ENCODE measurements around the gene P2RY12. TPM values are rescaled to one million over a fixed set of nuclear protein-coding genes. Genes with fewer than 3 reads are reported as not detected.
A peak's percentile ranks its signal among the peaks of the same experiment; 100 is the strongest.

Gene P2RY12
- polyA plus RNA-seq, 4 donors: 0.54 to 2.2 (median 0.75) TPM; not detected in 1

- Histone ChIP-seq H3K36me3 (ENCODE audit: control insufficient read depth in 3 of 3, insufficient read depth in 2 of 3, low read depth in 1 of 3, low read length in 3 of 3) (no peaks in the 10 kb centered on the region), H3K9me3 (ENCODE audit: control insufficient read depth in 2 of 2, insufficient read depth in 1 of 2, low read depth in 1 of 2, low read length in 1 of 2) (no peaks in the 10 kb centered on the region), H3K27me3 (ENCODE audit: control insufficient read depth in 3 of 3, insufficient read depth in 3 of 3, low read length in 3 of 3) (no peaks in the 10 kb centered on the region), H3K4me1 (ENCODE audit: control insufficient read depth in 3 of 3, insufficient read depth in 2 of 3, low read depth in 1 of 3, low read length in 2 of 3) (no peaks in the 10 kb centered on the region), H3K4me3 (ENCODE audit: low read depth in 1 of 3, low read length in 3 of 3) (peak overlapping the region in 1 of 3 donors; percentile 9), H3K27ac (ENCODE audit: low read depth in 1 of 3, low read length in 2 of 3) (no peak overlapping the region)
- WGBS, 3 donors: 51 to 56% (median 55%) methylated on average over 10 of the region's 10 CpGs
- no peak for FAIRE-seq
- DNase-seq: no peak
Observed at GRCh38 chr3:151328298-151328995, 56.1 kb downstream of the P2RY12 start.

DNA sequence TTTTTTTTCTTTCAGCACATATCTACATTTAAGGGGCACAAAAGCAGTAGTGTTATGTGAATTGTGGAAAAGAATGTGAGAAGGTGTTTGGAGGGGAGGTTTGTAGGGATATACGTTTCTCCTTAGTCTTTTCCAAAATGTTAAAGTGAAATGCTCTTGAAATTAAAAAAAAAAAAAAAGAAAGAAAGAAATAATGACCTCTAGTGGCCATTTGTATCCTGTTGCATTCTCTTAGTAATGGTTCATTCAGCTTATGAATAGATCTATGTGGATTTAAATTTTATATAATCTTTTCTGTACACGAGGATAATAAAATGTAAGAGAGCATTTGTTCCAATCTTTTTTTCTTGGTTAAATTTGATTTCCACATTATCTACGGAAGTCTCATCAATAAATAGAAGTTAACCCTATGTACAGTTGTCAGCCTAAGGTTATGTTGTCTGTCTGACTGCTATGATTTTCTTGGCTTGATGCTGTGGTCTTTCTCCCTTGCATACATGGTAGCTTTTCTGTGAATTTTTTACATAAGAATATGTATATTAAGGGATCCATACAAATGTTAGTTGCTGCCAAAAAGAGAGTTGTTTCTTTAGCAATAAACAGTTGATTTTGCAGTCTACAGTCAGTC is 56.9 kb downstream of the P2RY12 start:
- no peak for FAIRE-seq
- no peaks in the 10 kb centered on the region for H3K36me3 ChIP-seq (ENCODE audit: control insufficient read depth in 3 of 3, insufficient read depth in 2 of 3, low read depth in 1 of 3, low read length in 3 of 3)
- H3K9me3 ChIP-seq (ENCODE audit: control insufficient read depth in 2 of 2, insufficient read depth in 1 of 2, low read depth in 1 of 2, low read length in 1 of 2): no peaks in the 10 kb centered on the region
- H3K27me3 ChIP-seq (ENCODE audit: control insufficient read depth in 3 of 3, insufficient read depth in 3 of 3, low read length in 3 of 3): no peaks in the 10 kb centered on the region
- WGBS, 3 donors: 8 to 19% (median 16%) methylated on average over 3 of the region's 3 CpGs
- DNase-seq: peak; percentile 6 to 13
- no peak overlapping the region for H3K4me3 ChIP-seq (ENCODE audit: low read depth in 1 of 3, low read length in 3 of 3)
- H3K4me1 ChIP-seq (ENCODE audit: control insufficient read depth in 3 of 3, insufficient read depth in 2 of 3, low read depth in 1 of 3, low read length in 2 of 3): no peaks in the 10 kb centered on the region
- no peak overlapping the region for H3K27ac ChIP-seq (ENCODE audit: low read depth in 1 of 3, low read length in 2 of 3)

DNA sequence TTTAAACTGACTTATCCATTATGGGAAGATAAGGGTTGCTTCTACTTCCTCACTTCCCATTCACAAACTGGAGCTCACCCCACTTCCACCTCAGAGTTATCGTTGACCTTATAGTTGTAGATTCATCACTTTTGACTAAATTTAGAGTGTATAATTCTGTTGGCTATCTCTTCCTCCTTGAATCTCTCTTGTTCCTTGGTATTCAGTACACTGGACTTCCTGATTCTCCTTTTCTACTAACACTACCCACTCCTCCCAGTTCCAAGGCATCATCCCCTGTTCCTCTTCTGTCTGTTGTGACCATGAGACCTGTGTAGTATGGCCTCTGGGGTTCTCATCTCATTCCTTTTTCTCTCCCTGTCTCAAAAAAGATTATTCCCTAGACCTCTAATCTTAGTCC is 62.0 kb downstream of the P2RY12 start:
- WGBS, 3 donors: 89 to 100% (median 100%) methylated on average over 1 of the region's 1 CpG
- DNase-seq: no peak
- FAIRE-seq: no peak
- Histone ChIP-seq H3K4me3 (ENCODE audit: low read depth in 1 of 3, low read length in 3 of 3) (no peak overlapping the region), H3K27me3 (ENCODE audit: control insufficient read depth in 3 of 3, insufficient read depth in 3 of 3, low read length in 3 of 3) (no peaks in the 10 kb centered on the region), H3K4me1 (ENCODE audit: control insufficient read depth in 3 of 3, insufficient read depth in 2 of 3, low read depth in 1 of 3, low read length in 2 of 3) (no peaks in the 10 kb centered on the region), H3K27ac (ENCODE audit: low read depth in 1 of 3, low read length in 2 of 3) (no peak overlapping the region), H3K36me3 (ENCODE audit: control insufficient read depth in 3 of 3, insufficient read depth in 2 of 3, low read depth in 1 of 3, low read length in 3 of 3) (no peaks in the 10 kb centered on the region), H3K9me3 (ENCODE audit: control insufficient read depth in 2 of 2, insufficient read depth in 1 of 2, low read depth in 1 of 2, low read length in 1 of 2) (no peaks in the 10 kb centered on the region)

GRCh38 chr3:151321526-151321925 is 63.0 kb downstream of the P2RY12 start:
- no peak overlapping the region for H3K27ac ChIP-seq (ENCODE audit: low read depth in 1 of 3, low read length in 2 of 3)
- no peak overlapping the region for H3K4me3 ChIP-seq (ENCODE audit: low read depth in 1 of 3, low read length in 3 of 3)
- H3K36me3 ChIP-seq (ENCODE audit: control insufficient read depth in 3 of 3, insufficient read depth in 2 of 3, low read depth in 1 of 3, low read length in 3 of 3): no peaks in the 10 kb centered on the region
- no peak for FAIRE-seq
- no peaks in the 10 kb centered on the region for H3K9me3 ChIP-seq (ENCODE audit: control insufficient read depth in 2 of 2, insufficient read depth in 1 of 2, low read depth in 1 of 2, low read length in 1 of 2)
- H3K27me3 ChIP-seq (ENCODE audit: control insufficient read depth in 3 of 3, insufficient read depth in 3 of 3, low read length in 3 of 3): no peaks in the 10 kb centered on the region
- DNase-seq: no peak
- no peaks in the 10 kb centered on the region for H3K4me1 ChIP-seq (ENCODE audit: control insufficient read depth in 3 of 3, insufficient read depth in 2 of 3, low read depth in 1 of 3, low read length in 2 of 3)
- 55 to 84% (median 63%) methylated on average over 1 of the region's 1 CpG for WGBS, 3 donors

DNA sequence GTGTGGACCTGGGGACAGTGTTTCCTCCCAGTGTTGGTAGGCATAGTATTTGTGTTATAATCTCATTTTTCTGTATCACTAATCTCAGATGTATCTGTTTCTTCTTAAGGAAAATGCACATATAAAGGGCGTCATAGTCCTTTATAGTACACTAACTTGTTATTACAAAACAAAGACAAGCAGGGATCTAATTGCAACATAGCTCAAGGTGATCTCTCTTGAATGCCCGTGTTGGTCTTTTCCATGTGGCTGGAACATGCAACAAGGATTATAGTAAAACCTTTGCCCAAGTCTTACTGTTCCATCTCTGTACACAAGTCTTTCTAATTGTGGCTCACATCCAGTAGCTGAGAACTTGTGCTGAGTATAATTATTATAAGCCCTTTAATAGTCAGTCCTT is 64.4 kb downstream of the P2RY12 start:
- no peak overlapping the region for H3K4me3 ChIP-seq (ENCODE audit: low read depth in 1 of 3, low read length in 3 of 3)
- H3K4me1 ChIP-seq (ENCODE audit: control insufficient read depth in 3 of 3, insufficient read depth in 2 of 3, low read depth in 1 of 3, low read length in 2 of 3): no peaks in the 10 kb centered on the region
- no peaks in the 10 kb centered on the region for H3K27me3 ChIP-seq (ENCODE audit: control insufficient read depth in 3 of 3, insufficient read depth in 3 of 3, low read length in 3 of 3)
- no peak for FAIRE-seq
- H3K27ac ChIP-seq (ENCODE audit: low read depth in 1 of 3, low read length in 2 of 3): no peak overlapping the region
- DNase-seq: no peak
- H3K36me3 ChIP-seq (ENCODE audit: control insufficient read depth in 3 of 3, insufficient read depth in 2 of 3, low read depth in 1 of 3, low read length in 3 of 3): no peaks in the 10 kb centered on the region
- no peaks in the 10 kb centered on the region for H3K9me3 ChIP-seq (ENCODE audit: control insufficient read depth in 2 of 2, insufficient read depth in 1 of 2, low read depth in 1 of 2, low read length in 1 of 2)
- 80 to 88% (median 86%) methylated on average over 2 of the region's 2 CpGs for WGBS, 3 donors

DNA sequence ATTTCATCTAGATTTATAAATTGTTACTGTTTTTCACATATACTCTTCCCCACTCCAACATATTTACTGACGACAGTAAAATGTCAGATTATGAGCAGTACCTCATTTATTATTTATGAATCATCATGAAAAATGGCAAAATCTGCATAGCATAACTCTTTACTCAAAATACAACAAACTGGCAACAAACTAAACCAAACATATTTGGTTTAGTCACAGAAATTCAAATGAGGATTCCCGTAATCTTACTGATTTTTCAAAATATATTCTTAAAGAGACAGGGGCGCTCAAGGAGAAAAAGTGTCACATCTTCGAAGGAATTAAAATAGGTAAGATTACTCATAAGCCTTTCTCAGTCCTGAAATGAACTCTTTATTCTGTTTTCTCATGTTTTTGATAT is 64.9 kb downstream of the P2RY12 start:
- Histone ChIP-seq H3K4me3 (ENCODE audit: low read depth in 1 of 3, low read length in 3 of 3) (no peak overlapping the region), H3K27ac (ENCODE audit: low read depth in 1 of 3, low read length in 2 of 3) (no peak overlapping the region), H3K9me3 (ENCODE audit: control insufficient read depth in 2 of 2, insufficient read depth in 1 of 2, low read depth in 1 of 2, low read length in 1 of 2) (no peaks in the 10 kb centered on the region), H3K27me3 (ENCODE audit: control insufficient read depth in 3 of 3, insufficient read depth in 3 of 3, low read length in 3 of 3) (no peaks in the 10 kb centered on the region), H3K36me3 (ENCODE audit: control insufficient read depth in 3 of 3, insufficient read depth in 2 of 3, low read depth in 1 of 3, low read length in 3 of 3) (no peaks in the 10 kb centered on the region), H3K4me1 (ENCODE audit: control insufficient read depth in 3 of 3, insufficient read depth in 2 of 3, low read depth in 1 of 3, low read length in 2 of 3) (no peaks in the 10 kb centered on the region)
- DNase-seq (no peak), FAIRE-seq (no peak)
- 81 to 86% (median 82%) methylated on average over 4 of the region's 4 CpGs for WGBS, 3 donors

DNA sequence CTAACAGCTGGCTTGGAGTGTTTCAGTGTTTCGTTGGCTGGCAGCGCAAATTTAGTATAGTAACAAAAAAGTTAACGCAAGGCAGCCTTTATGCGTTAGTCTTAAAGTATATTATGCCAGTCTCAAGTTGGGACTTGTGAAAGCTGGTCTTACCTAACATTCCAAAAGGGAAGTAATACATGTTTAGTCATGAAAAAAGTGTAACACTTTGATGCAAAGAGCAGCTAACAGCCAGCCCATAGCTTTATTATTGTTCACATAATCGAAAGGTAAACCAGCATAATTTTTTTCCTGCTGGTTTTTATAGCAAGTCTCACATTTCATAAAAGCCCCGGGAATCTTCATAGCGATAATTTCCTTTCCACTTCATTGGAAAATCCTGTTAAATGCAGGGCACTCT is 65.6 kb downstream of the P2RY12 start:
- 89 to 94% (median 91%) methylated on average over 7 of the region's 7 CpGs for WGBS, 3 donors
- FAIRE-seq: no peak

DNA sequence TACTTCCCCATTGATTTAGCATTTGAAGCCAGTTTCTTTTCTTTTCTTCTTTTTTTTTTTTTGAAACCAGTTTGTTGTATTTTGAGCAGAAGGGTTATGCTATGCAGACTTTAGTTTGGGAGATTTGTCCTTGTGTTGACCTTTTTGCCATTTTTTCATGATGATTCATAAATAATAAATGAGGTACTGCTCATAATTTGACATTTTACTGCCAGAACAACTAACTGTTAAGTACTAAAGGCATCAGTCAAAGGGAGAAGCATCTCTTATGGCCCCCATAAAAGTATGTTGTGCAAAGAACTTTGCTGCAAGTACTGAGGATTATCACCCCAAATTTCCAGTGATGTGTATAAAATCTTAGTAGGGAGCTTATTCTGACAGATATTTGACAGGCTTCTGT is 66.2 kb downstream of the P2RY12 start:
- H3K4me3 ChIP-seq (ENCODE audit: low read depth in 1 of 3, low read length in 3 of 3): no peak overlapping the region
- FAIRE-seq: no peak
- H3K27ac ChIP-seq (ENCODE audit: low read depth in 1 of 3, low read length in 2 of 3): no peak overlapping the region
- H3K9me3 ChIP-seq (ENCODE audit: control insufficient read depth in 2 of 2, insufficient read depth in 1 of 2, low read depth in 1 of 2, low read length in 1 of 2): no peaks in the 10 kb centered on the region
- no peaks in the 10 kb centered on the region for H3K36me3 ChIP-seq (ENCODE audit: control insufficient read depth in 3 of 3, insufficient read depth in 2 of 3, low read depth in 1 of 3, low read length in 3 of 3)
- H3K27me3 ChIP-seq (ENCODE audit: control insufficient read depth in 3 of 3, insufficient read depth in 3 of 3, low read length in 3 of 3): no peaks in the 10 kb centered on the region
- DNase-seq: no peak
- H3K4me1 ChIP-seq (ENCODE audit: control insufficient read depth in 3 of 3, insufficient read depth in 2 of 3, low read depth in 1 of 3, low read length in 2 of 3): no peaks in the 10 kb centered on the region

More for the DNA sequence above, 65.6 kb downstream of the P2RY12 start:
- no peak overlapping the region for H3K27ac ChIP-seq (ENCODE audit: low read depth in 1 of 3, low read length in 2 of 3)
- no peak overlapping the region for H3K4me3 ChIP-seq (ENCODE audit: low read depth in 1 of 3, low read length in 3 of 3)
- H3K4me1 ChIP-seq (ENCODE audit: control insufficient read depth in 3 of 3, insufficient read depth in 2 of 3, low read depth in 1 of 3, low read length in 2 of 3): no peaks in the 10 kb centered on the region
- H3K27me3 ChIP-seq (ENCODE audit: control insufficient read depth in 3 of 3, insufficient read depth in 3 of 3, low read length in 3 of 3): no peaks in the 10 kb centered on the region
- H3K36me3 ChIP-seq (ENCODE audit: control insufficient read depth in 3 of 3, insufficient read depth in 2 of 3, low read depth in 1 of 3, low read length in 3 of 3): no peaks in the 10 kb centered on the region
- DNase-seq: no peak
- H3K9me3 ChIP-seq (ENCODE audit: control insufficient read depth in 2 of 2, insufficient read depth in 1 of 2, low read depth in 1 of 2, low read length in 1 of 2): no peaks in the 10 kb centered on the region

All from small intestine (tissue), 7 donors.